Hepatocyte (in vitro differentiated cells): ENCODE data around the gene GATA5. TPM values are rescaled to one million over a fixed set of nuclear protein-coding genes. Genes with fewer than 3 reads are reported as not detected.

Experiments
- DNase-seq: peaks from one replicate; pipeline ENCODE4 v3.0.0-alpha.2; 2016; ENCODE audit warnings: low spot score
- H2AFZ ChIP-seq: fragments of 200-600 bp; sonication (generic); 2 replicates; pipeline ENCODE4 v1.6.0; 2016; ENCODE audit warnings: antibody characterized with exemption, mild to moderate bottlenecking
- H3K27ac ChIP-seq: fragments of 200-600 bp; sonication (generic); 2 replicates; pipeline ENCODE4 v1.5.1; 2016; ENCODE audit warnings: mild to moderate bottlenecking
- H3K27me3 ChIP-seq: fragments of 200-600 bp; sonication (generic); 2 replicates; pipeline ENCODE4 v1.6.1; 2016
- H3K36me3 ChIP-seq: fragments of 200-600 bp; sonication (generic); replicated peaks from 2 replicates; pipeline ENCODE4 v1.5.1; 2016; ENCODE audit warnings: low read depth; ENCODE audit not compliant: insufficient read depth
- H3K4me1 ChIP-seq: fragments of 200-600 bp; sonication (generic); 2 replicates; pipeline ENCODE4 v1.5.1; 2016; ENCODE audit warnings: mild to moderate bottlenecking, moderate library complexity; ENCODE audit not compliant: insufficient read depth
- H3K4me2 ChIP-seq: fragments of 200-600 bp; sonication (generic); 2 replicates; pipeline ENCODE4 v1.6.0; 2016
- H3K4me3 ChIP-seq: fragments of 200-600 bp; sonication (generic); 2 replicates; pipeline ENCODE4 v1.5.1; 2016; ENCODE audit warnings: mild to moderate bottlenecking
- H3K79me2 ChIP-seq: fragments of 200-600 bp; sonication (generic); 2 replicates; pipeline ENCODE4 v1.6.0; 2017; ENCODE audit warnings: mild to moderate bottlenecking
- H3K9me2 ChIP-seq: fragments of 200-600 bp; sonication (generic); replicated peaks from 2 replicates; pipeline ENCODE4 v1.6.0; 2017; ENCODE audit warnings: mild to moderate bottlenecking; ENCODE audit not compliant: insufficient read depth
- H3K9me3 ChIP-seq: fragments of 200-600 bp; sonication (generic); 2 replicates; pipeline ENCODE4 v1.5.1; 2016; ENCODE audit warnings: low read depth, mild to moderate bottlenecking
- H4K20me1 ChIP-seq: fragments of 200-600 bp; sonication (generic); 2 replicates; pipeline ENCODE4 v1.6.0; 2016; ENCODE audit warnings: mild to moderate bottlenecking; ENCODE audit not compliant: insufficient read depth, poor library complexity, severe bottlenecking
- CTCF ChIP-seq: fragments of 200-600 bp; sonication (generic); IDR thresholded peaks from 2 replicates; pipeline ENCODE4 v1.5.1; 2016; ENCODE audit warnings: antibody characterized with exemption, mild to moderate bottlenecking; ENCODE audit not compliant: poor library complexity
- EZH2 ChIP-seq: fragments of 200-600 bp; sonication (generic); IDR thresholded peaks from 2 replicates; pipeline ENCODE4 v1.6.1; 2016; ENCODE audit warnings: antibody characterized with exemption, mild to moderate bottlenecking, borderline replicate concordance
- EZH2phosphoT487 ChIP-seq: fragments of 200-600 bp; sonication (generic); IDR thresholded peaks from one replicate; pipeline ENCODE4 v1.6.1; 2018; ENCODE audit warnings: antibody characterized with exemption, mild to moderate bottlenecking, low read depth, moderate library complexity; ENCODE audit not compliant: unreplicated experiment, severe bottlenecking
- WGBS: methylation state at CpG from one replicate; pipeline ENCODE4 v1.1.6; 2016; ENCODE audit warnings: low lambda C conversion rate; ENCODE audit errors: missing lambda C conversion rate; 5-methylcytosine and 5-hydroxymethylcytosine counted together
- polyA plus RNA-seq: library from polyadenylated mRNA; unstranded; fragments of >200 nt; fragmentation: Nextera tagmentation; extraction: Ambion mirVana; gene quantifications from 2 replicates; pipeline ENCODE4 v1.2.1, GENCODE V29; 2016
- total RNA-seq: library from RNA; depleted of rRNA; stranded (reverse); fragments of >200 nt; gene quantifications from 2 replicates; pipeline ENCODE4 v1.2.3, GENCODE V29; 2014

The GATA5 gene
- total and polyA plus RNA-seq, 2 experiments from 2014 or later: 28.7 to 53.6 TPM

DNA sequence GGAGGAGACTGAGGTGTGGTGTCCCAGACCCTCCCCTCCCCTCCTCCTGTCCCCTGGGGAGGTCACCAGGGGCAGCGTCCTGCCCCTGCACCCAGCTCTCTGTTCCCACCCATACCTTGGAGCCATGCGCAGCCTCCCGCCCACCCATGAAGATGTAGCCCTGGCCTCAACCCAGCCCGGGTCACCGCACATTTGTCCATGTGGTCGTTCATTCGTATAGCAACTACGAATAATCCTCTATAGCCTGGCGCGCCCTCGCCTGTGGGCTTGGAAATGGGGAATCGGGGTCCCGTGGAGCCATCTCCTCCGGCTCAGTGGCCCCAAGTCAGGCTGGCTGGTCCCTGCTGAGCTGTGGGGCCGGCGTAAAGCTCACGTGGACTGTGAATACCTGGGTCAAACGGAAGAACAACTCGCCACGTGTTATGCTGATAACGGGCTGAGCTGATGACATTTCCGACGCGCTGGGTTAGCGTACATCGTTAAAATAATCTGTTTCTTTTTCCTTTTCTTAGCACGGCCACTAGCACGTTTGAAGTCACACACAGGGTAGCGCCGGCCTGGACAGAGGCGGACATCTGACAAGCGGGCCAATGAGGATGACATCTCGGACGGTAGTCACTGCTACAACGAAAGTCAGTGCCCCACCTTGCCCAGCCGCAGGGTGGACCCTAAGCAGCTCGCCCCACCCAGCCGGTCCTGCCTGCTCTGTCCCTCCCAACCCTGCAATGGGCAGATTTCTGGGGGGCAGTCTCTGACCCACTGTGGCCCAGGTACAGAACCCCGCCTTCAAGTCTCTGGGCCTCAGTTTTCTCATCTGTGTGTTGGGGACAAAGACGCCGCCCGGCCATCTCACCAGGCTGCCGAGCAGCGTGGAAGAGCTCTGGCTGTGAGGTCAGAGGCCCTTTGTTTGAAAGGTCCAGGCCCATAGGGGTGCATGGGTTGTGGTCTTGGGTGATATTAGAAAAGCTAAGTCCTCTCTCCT lies 28.6 kb downstream of the GATA5 start:
- WGBS: 92% methylated on average over 42 of the region's 44 CpGs
- Histone ChIP-seq H3K4me2 (no peak overlapping the region), H3K79me2 (no peaks in the 10 kb centered on the region), H4K20me1 (no peaks in the 10 kb centered on the region), H3K9me3 (no peaks in the 10 kb centered on the region), H3K27me3 (no peaks in the 10 kb centered on the region), H3K36me3 (no peaks in the 10 kb centered on the region), H2AFZ (no peak overlapping the region), H3K4me1 (peaks cover 6% of the 10 kb centered on the region), H3K9me2 (no peaks in the 10 kb centered on the region), H3K4me3 (no peak overlapping the region), H3K27ac (no peak overlapping the region)
- TF ChIP-seq EZH2phosphoT487 (no peak), CTCF (no peak), EZH2 (no peak)
- DNase-seq: no peak

DNA sequence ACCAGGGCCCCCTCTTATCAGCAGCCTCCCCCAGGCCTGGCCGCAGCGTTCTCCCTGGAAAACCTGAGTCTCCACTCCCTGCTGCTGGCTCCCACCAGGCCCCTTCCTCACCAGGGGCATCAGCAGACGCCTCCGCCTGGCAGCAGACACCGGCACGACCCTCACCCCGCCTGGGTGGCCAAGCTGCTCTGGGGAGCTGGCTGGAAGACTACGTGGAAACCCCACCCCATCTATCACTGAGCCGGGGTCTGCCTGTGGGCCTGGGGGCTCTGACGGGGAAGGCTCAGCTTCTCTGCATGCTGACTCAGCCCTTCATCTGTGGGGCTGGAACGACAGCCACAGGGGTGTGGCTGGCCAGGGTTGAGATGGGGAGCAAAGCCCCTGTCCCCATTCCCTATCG lies 29.3 kb downstream of the GATA5 start:
- Histone ChIP-seq H4K20me1 (no peaks in the 10 kb centered on the region), H3K27me3 (no peaks in the 10 kb centered on the region), H2AFZ (no peak overlapping the region), H3K4me3 (no peak overlapping the region), H3K36me3 (no peaks in the 10 kb centered on the region), H3K4me2 (no peak overlapping the region), H3K9me2 (no peaks in the 10 kb centered on the region), H3K79me2 (no peaks in the 10 kb centered on the region), H3K9me3 (no peaks in the 10 kb centered on the region), H3K4me1 (peaks cover 4% of the 10 kb centered on the region), H3K27ac (no peak overlapping the region)
- DNase-seq: no peak
- TF ChIP-seq EZH2: no peak
- no peak for TF ChIP-seq CTCF
- no peak for TF ChIP-seq EZH2phosphoT487
- WGBS: 68% methylated on average over 12 of the region's 12 CpGs

DNA sequence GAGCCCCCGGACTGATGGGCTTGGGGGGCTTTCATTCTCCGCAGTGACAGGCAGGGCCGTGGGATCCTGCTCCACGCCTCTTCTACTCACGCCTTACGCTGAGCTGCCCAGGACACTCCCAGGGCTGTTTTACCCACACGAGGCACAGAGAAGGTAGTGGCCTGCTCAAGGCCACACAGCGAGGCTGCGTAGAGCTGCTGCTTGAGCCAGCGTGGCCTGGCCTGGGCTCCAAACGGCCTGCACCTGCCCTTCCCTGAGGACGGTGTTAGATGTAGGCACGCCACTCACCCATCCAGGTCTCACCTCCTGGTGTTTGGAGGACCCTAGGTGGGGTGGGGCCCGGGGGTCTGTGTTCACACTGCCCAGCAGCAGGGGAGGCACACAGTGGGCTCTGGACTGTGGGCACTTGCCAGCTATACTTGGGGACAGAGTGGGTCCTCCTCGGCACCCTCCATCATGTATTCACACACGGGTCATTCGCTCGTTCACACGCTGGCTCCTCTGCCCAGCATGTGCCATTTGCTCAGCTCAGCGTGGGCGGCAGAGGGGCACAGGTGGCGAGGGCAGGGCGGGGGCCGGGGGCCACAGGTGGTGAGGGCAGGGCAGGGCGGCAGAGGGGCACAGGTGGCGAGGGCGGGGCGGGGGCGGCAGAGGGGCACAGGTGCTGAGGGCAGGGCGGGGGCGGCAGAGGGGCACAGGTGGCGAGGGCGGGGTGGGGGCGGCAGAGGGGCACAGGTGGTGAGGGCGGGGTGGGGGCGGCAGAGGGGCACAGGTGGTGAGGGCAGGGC lies 30.0 kb downstream of the GATA5 start:
- TF ChIP-seq EZH2 (no peak), EZH2phosphoT487 (no peak), CTCF (no peak)
- 94% methylated on average over 22 of the region's 36 CpGs for WGBS
- H3K36me3 ChIP-seq: no peaks in the 10 kb centered on the region
- no peaks in the 10 kb centered on the region for H3K79me2 ChIP-seq
- H3K4me3 ChIP-seq: no peak overlapping the region
- H4K20me1 ChIP-seq: no peaks in the 10 kb centered on the region
- no peak overlapping the region for H3K4me2 ChIP-seq
- no peaks in the 10 kb centered on the region for H3K27me3 ChIP-seq
- H3K4me1 ChIP-seq: peaks cover 4% of the 10 kb centered on the region
- H3K9me3 ChIP-seq: no peaks in the 10 kb centered on the region
- no peak overlapping the region for H2AFZ ChIP-seq
- H3K9me2 ChIP-seq: no peaks in the 10 kb centered on the region
- DNase-seq: no peak
- no peak overlapping the region for H3K27ac ChIP-seq
